Liver (tissue), 9 donors: ENCODE measurements around the gene PLA2G4D. TPM values are rescaled to one million over a fixed set of nuclear protein-coding genes. Genes with fewer than 3 reads are reported as not detected.

Experiments used
- DNase-seq: peaks from one replicate; pipeline ENCODE4 v3.0.0-alpha.2; 2017; ENCODE audit warnings: low spot score
- H3K27ac ChIP-seq, 2 donors: one replicate each; pipeline ENCODE4 v1.7.0; 2013; ENCODE audit warnings: inconsistent platforms in 2 of 2, low read length in 2 of 2, control low read depth in 1 of 2, low read depth in 1 of 2, mild to moderate bottlenecking in 1 of 2
- H3K27me3 ChIP-seq, 4 donors: one replicate each; pipeline versions ENCODE4 v1.6.1 to v1.7.0; 2013; ENCODE audit warnings: low read length in 3 of 4, inconsistent platforms in 1 of 4, mild to moderate bottlenecking in 1 of 4, moderate library complexity in 1 of 4; ENCODE audit not compliant: control insufficient read depth in 4 of 4, insufficient read depth in 4 of 4
- H3K36me3 ChIP-seq, 4 donors: one replicate each; pipeline versions ENCODE4 v1.6.1 to v1.7.0; 2013; ENCODE audit warnings: low read length in 3 of 4, mild to moderate bottlenecking in 3 of 4, low read depth in 1 of 4, moderate library complexity in 1 of 4; ENCODE audit not compliant: control insufficient read depth in 4 of 4, insufficient read depth in 3 of 4
- H3K4me1 ChIP-seq, 4 donors: one replicate each; pipeline versions ENCODE4 v1.6.1 to v1.7.0; 2013; ENCODE audit warnings: low read length in 3 of 4, mild to moderate bottlenecking in 3 of 4, moderate library complexity in 1 of 4; ENCODE audit not compliant: control insufficient read depth in 4 of 4, insufficient read depth in 4 of 4
- H3K4me3 ChIP-seq, 3 donors: one replicate each; pipeline versions ENCODE4 v1.6.1 to v1.7.0; 2013; ENCODE audit warnings: low read length in 3 of 3, control low read depth in 1 of 3, low read depth in 1 of 3, mild to moderate bottlenecking in 1 of 3
- H3K9ac ChIP-seq, 2 donors: one replicate each; pipeline ENCODE4 v1.7.0; 2013; ENCODE audit warnings: low read length in 2 of 2, mild to moderate bottlenecking in 2 of 2, moderate library complexity in 2 of 2, control low read depth in 1 of 2, low read depth in 1 of 2
- H3K9me3 ChIP-seq, 4 donors: one replicate each; pipeline versions ENCODE4 v1.6.1 to v1.7.0; 2013; ENCODE audit warnings: low read length in 3 of 4; ENCODE audit not compliant: control insufficient read depth in 4 of 4
- ATF3 ChIP-seq: IDR thresholded peaks from 2 replicates; pipeline ENCODE4 v1.6.1; 2016; ENCODE audit warnings: antibody characterized with exemption
- CTCF ChIP-seq: fragments of 150-350 bp; IDR thresholded peaks from 2 replicates; pipeline ENCODE4 v1.5.1; 2017; ENCODE audit warnings: improper control_type of control experiment, low read depth, low read length; ENCODE audit not compliant: missing input control
- FOXA1 ChIP-seq: IDR thresholded peaks from 2 replicates; pipeline ENCODE4 v1.6.1; 2016; ENCODE audit warnings: antibody characterized with exemption
- FOXA2 ChIP-seq: IDR thresholded peaks from 2 replicates; pipeline ENCODE4 v1.6.1; 2016; ENCODE audit warnings: antibody characterized with exemption
- GABPA ChIP-seq, 2 donors: IDR thresholded peaks in 1 of 2; conservative IDR thresholded peaks in 1 of 2; 2 replicates each; pipeline ENCODE4 v1.6.1; 2016; ENCODE audit warnings: antibody characterized with exemption in 2 of 2, mild to moderate bottlenecking in 1 of 2, moderate library complexity in 1 of 2
- HNF4A ChIP-seq, 2 donors: conservative IDR thresholded peaks; 2 replicates each; pipeline ENCODE4 v1.6.1; 2016; ENCODE audit warnings: antibody characterized with exemption in 2 of 2, mild to moderate bottlenecking in 2 of 2
- HNF4G ChIP-seq: IDR thresholded peaks from 2 replicates; pipeline ENCODE4 v1.6.1; 2016; ENCODE audit warnings: antibody characterized with exemption
- JUND ChIP-seq, 2 donors: IDR thresholded peaks; 2 replicates each; pipeline ENCODE4 v1.6.1; 2016; ENCODE audit warnings: antibody characterized with exemption in 2 of 2
- MAX ChIP-seq: IDR thresholded peaks from 2 replicates; pipeline ENCODE4 v1.6.1; 2016; ENCODE audit warnings: antibody characterized with exemption
- NR2F2 ChIP-seq: IDR thresholded peaks from 2 replicates; pipeline ENCODE4 v1.6.1; 2016; ENCODE audit warnings: antibody characterized with exemption
- RAD21 ChIP-seq, 2 donors: IDR thresholded peaks; 2 replicates each; pipeline ENCODE4 v1.6.1; 2016; ENCODE audit warnings: antibody characterized with exemption in 2 of 2, mild to moderate bottlenecking in 2 of 2
- RXRA ChIP-seq, 2 donors: IDR thresholded peaks; 2 replicates each; pipeline ENCODE4 v1.6.1; 2017 to 2018; ENCODE audit warnings: antibody characterized with exemption in 2 of 2, mild to moderate bottlenecking in 1 of 2
- SP1 ChIP-seq: IDR thresholded peaks from 2 replicates; pipeline ENCODE4 v1.6.1; 2018; ENCODE audit warnings: antibody characterized with exemption, mild to moderate bottlenecking
- YY1 ChIP-seq: IDR thresholded peaks from 2 replicates; pipeline ENCODE4 v1.6.1; 2016; ENCODE audit warnings: antibody characterized with exemption, mild to moderate bottlenecking
- WGBS: extraction: QIAGEN DNeasy Blood & Tissue Kit; methylation state at CpG from one replicate; pipeline ENCODE4 v1.1.7; 2013; 5-methylcytosine and 5-hydroxymethylcytosine counted together
- polyA plus RNA-seq, 2 donors: library from polyadenylated mRNA; stranded (reverse) in 1 of 2; unstranded in 1 of 2; fragments of 200-250 nt in 1 of 2; fragments of >200 nt in 1 of 2; fragmentation: Nextera tagmentation in 1 of 2; extraction: Ambion mirVana in 1 of 2; gene quantifications; one replicate each; pipeline versions ENCODE4 v1.2.1 to v1.2.3, GENCODE V29; 2013 to 2015
- total RNA-seq, 2 donors: library from RNA; depleted of rRNA; stranded (reverse); fragments of >200 nt; gene quantifications; one replicate each; pipeline ENCODE4 v1.2.3, GENCODE V29; 2014
- donor health status: healthy.
- donor health status: healthy.
- donor health status: healthy.
- donor health status: healthy.
- donor health status: healthy.

PLA2G4D gene
- total and polyA plus RNA-seq, 4 donors: not detected

- no peak overlapping the region for H3K4me3 ChIP-seq
- TF ChIP-seq GABPA (IDR thresholded peaks at IDR 0.05 in 1 of 2, conservative IDR thresholded peaks at IDR 0.05 in 1 of 2) (no peak), YY1 (no peak), HNF4A (conservative IDR thresholded peaks at IDR 0.05) (no peak), HNF4G (no peak), RAD21 (IDR thresholded peaks at IDR 0.05) (no peak), FOXA1 (no peak), NR2F2 (no peak), JUND (IDR thresholded peaks at IDR 0.05) (no peak), ATF3 (no peak), MAX (no peak), RXRA (IDR thresholded peaks at IDR 0.05) (no peak), FOXA2 (no peak), SP1 (no peak), CTCF (no peak)
- no peak for DNase-seq
- no peaks in the 10 kb centered on the region for H3K9me3 ChIP-seq
- no peak overlapping the region for H3K9ac ChIP-seq
- H3K27ac ChIP-seq: peak overlapping the region; percentile 16 to 60
- 85% methylated on average over 4 of the region's 4 CpGs for WGBS
- no peaks in the 10 kb centered on the region for H3K27me3 ChIP-seq
- no peaks in the 10 kb centered on the region for H3K36me3 ChIP-seq
- peaks cover 0 to 17% (median 9%) of the 10 kb centered on the region in 4 donors for H3K4me1 ChIP-seq
Measured at GRCh38 chr15:42060477-42060763, 33.9 kb downstream of the PLA2G4D start.

- no peaks in the 10 kb centered on the region for H3K36me3 ChIP-seq
- 51% methylated on average over 14 of the region's 14 CpGs for WGBS
- peak; percentile 75 for DNase-seq
- H3K9me3 ChIP-seq: no peaks in the 10 kb centered on the region
- TF ChIP-seq CTCF: peak; percentile 89
- peak; percentile 72 to 78 for TF ChIP-seq RAD21 (IDR thresholded peaks at IDR 0.05)
- no peak for TF ChIP-seq GABPA (IDR thresholded peaks at IDR 0.05 in 1 of 2, conservative IDR thresholded peaks at IDR 0.05 in 1 of 2)
- H3K27me3 ChIP-seq: no peaks in the 10 kb centered on the region
- no peak overlapping the region for H3K9ac ChIP-seq
- H3K4me3 ChIP-seq: no peak overlapping the region
- peaks cover 0 to 17% (median 9%) of the 10 kb centered on the region in 4 donors for H3K4me1 ChIP-seq
- H3K27ac ChIP-seq: peak overlapping the region; percentile 16 to 60
Measured at GRCh38 chr15:42059661-42060476, 34.5 kb downstream of the PLA2G4D start.
